ENCODE data around the gene WDR70. TPM values are rescaled to one million over a fixed set of nuclear protein-coding genes. Genes with fewer than 3 reads are reported as not detected.

WDR70 gene
- total and polyA plus RNA-seq, 2 of the 8 experiments (the other 6 are each of a cell fraction or from before 2014, with no cell fraction given) = 10.6 to 37.4 TPM

DNA sequence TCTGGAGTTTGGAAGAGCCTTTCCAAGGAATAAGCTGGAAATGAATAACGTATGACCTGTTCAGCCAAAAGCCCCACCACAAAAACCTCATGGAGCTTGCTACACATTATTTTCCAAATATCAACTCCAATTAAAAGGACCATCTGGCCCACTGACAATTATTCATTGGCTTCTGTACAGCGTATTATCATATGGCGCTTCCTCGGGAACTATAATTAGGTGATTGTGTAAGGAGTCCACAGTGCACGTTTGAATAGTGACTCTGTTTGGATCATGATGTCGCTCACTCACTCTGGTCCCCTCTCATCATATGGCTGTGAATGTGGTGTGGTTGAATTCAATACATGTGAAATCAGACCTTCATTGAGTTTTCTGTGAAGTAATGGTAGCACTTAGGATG is 408.6 kb downstream of the WDR70 start:
- Histone ChIP-seq H3K9me3 (ENCODE audit: insufficient read depth in 2 of 2, low read depth in 1 of 2, low read length in 1 of 2) (peaks cover 7 to 10% of the 10 kb centered on the region in 2 experiments), H3K27me3 (replicated peaks in 1 of 4; ENCODE audit: control insufficient read depth in 3 of 4, extremely low read depth in 1 of 4, insufficient read depth in 3 of 4, low read length in 3 of 4) (no peaks in the 10 kb centered on the region), H2AK5ac (ENCODE audit: low read depth, low read length) (no peak overlapping the region), H2BK12ac (ENCODE audit: low read depth, low read length) (no peak overlapping the region), H3K4me1 (replicated peaks in 1 of 4; ENCODE audit: control insufficient read depth in 3 of 4, insufficient read depth in 4 of 4, low read length in 3 of 4) (no peaks in the 10 kb centered on the region), H3K79me2 (ENCODE audit: control insufficient read depth in 1 of 2, insufficient read depth in 2 of 2, low read length in 2 of 2) (no peaks in the 10 kb centered on the region), H3K27ac (ENCODE audit: low read depth, low read length) (no peak overlapping the region), H3K56ac (replicated peaks; ENCODE audit: insufficient read length, low read depth, low read length) (no peak overlapping the region), H2BK120ac (replicated peaks; ENCODE audit: low read depth, low read length) (no peak overlapping the region), H3K14ac (ENCODE audit: insufficient read length) (no peak overlapping the region), H4K5ac (ENCODE audit: insufficient read length, low read depth, low read length) (no peak overlapping the region), H3K4me3 (ENCODE audit: extremely low read depth in 1 of 4, insufficient read depth in 2 of 4, low read depth in 3 of 4, low read length in 4 of 4) (no peak overlapping the region), H4K20me1 (replicated peaks in 1 of 2; ENCODE audit: control insufficient read depth in 1 of 2, insufficient read depth in 2 of 2, low read length in 2 of 2) (no peaks in the 10 kb centered on the region), H2BK20ac (ENCODE audit: low read length) (no peak overlapping the region), H3K23me2 (ENCODE audit: low read depth, low read length) (no peaks in the 10 kb centered on the region), H3K9ac (replicated peaks in 1 of 4; ENCODE audit: extremely low read depth in 1 of 4, low read depth in 3 of 4, low read length in 3 of 4) (no peak overlapping the region), H3K79me1 (ENCODE audit: low read depth, low read length) (no peaks in the 10 kb centered on the region), H3K23ac (ENCODE audit: insufficient read length) (no peak overlapping the region), H3K4me2 (ENCODE audit: insufficient read depth in 1 of 2, low read depth in 2 of 2, low read length in 2 of 2) (no peak overlapping the region), H2AFZ (ENCODE audit: low read length) (no peak overlapping the region), H3K4ac (replicated peaks; ENCODE audit: insufficient read length, low read depth, low read length) (no peak overlapping the region), H3K36me3 (ENCODE audit: control insufficient read depth in 2 of 4, insufficient read depth in 4 of 4, low read length in 3 of 4) (no peaks in the 10 kb centered on the region; a peak in 1 of 8 replicates), H4K8ac (ENCODE audit: extremely low read depth, insufficient read depth, low read length) (no peak overlapping the region), H2BK5ac (ENCODE audit: low read depth, low read length) (no peak overlapping the region), H3K18ac (ENCODE audit: extremely low read depth, low read length) (no peak overlapping the region), H2BK15ac (ENCODE audit: low read length) (no peak overlapping the region), H4K91ac (replicated peaks; ENCODE audit: insufficient read length, low read length) (no peak overlapping the region)
- DNase-seq (ENCODE audit: low read depth in 1 of 2, low spot score in 2 of 2) (no peak), FAIRE-seq (no peak)
- TF ChIP-seq TEAD4 (IDR thresholded peaks at IDR 0.05; ENCODE audit: low read depth, low read length) (no peak), CHD1 (IDR thresholded peaks at IDR 0.05; ENCODE audit: low read depth, low read length) (no peak), POU5F1 (IDR thresholded peaks at IDR 0.05; ENCODE audit: low read depth, low read length) (no peak), CBX8 (IDR thresholded peaks at IDR 0.05; ENCODE audit: borderline replicate concordance, low read depth, low read length) (no peak), SUZ12 (IDR thresholded peaks at IDR 0.05; ENCODE audit: low read length) (no peak), TCF12 (IDR thresholded peaks at IDR 0.05; ENCODE audit: low read depth, low read length) (no peak), RNF2 (IDR thresholded peaks at IDR 0.05; ENCODE audit: borderline replicate concordance, low read depth, low read length, missing control alignments, poor library complexity, severe bottlenecking) (no peak), SP4 (IDR thresholded peaks at IDR 0.05; ENCODE audit: low read length) (no peak), POLR2A (IDR thresholded peaks at IDR 0.05; ENCODE audit: control extremely low read depth in 1 of 2, low read depth in 2 of 2, low read length in 2 of 2) (no peak), BCL11A (IDR thresholded peaks at IDR 0.05; ENCODE audit: low read depth in 2 of 2, low read length in 2 of 2) (no peak), EP300 (IDR thresholded peaks at IDR 0.05; ENCODE audit: borderline replicate concordance in 1 of 2, low read depth in 2 of 2, low read length in 2 of 2) (no peak), BRCA1 (IDR thresholded peaks at IDR 0.05; ENCODE audit: low read depth, low read length) (no peak)
- WGBS, 2 experiments (ENCODE audit: extremely low coverage in 1 of 2, insufficient coverage in 1 of 2, insufficient read length in 1 of 2, insufficient replicate concordance in 2 of 2, low coverage in 1 of 2, low lambda C conversion rate in 2 of 2, missing lambda C conversion rate in 1 of 2) = 98% methylated on average over 6 of the region's 6 CpGs; no CpG with 5 or more reads in 1 of the 2 experiments
- CTCF ChIA-PET (ENCODE audit: partially characterized antibody) = no interaction called here
- POLR2A ChIA-PET (ENCODE audit: partially characterized antibody) = no interaction called here
